Smooth muscle cell (in vitro differentiated cells): ENCODE results near the gene PTAFR. TPM values are rescaled to one million over a fixed set of nuclear protein-coding genes. Genes with fewer than 3 reads are reported as not detected.

Experiments
- DNase-seq: peaks from one replicate; lab custom pipeline; 2025; ENCODE audit not compliant: unreplicated experiment; lab: John Stamatoyannopoulos, UW
- H2AFZ ChIP-seq: fragments of 200-600 bp; sonication (generic); 2 replicates; pipeline ENCODE4 v1.6.0; 2016; ENCODE audit warnings: antibody characterized with exemption, low read depth, mild to moderate bottlenecking
- H3F3A ChIP-seq: fragments of 200-600 bp; sonication (generic); 2 replicates; pipeline ENCODE4 v1.6.0; 2017; ENCODE audit warnings: antibody characterized with exemption, low read depth
- H3K27ac ChIP-seq: fragments of 200-600 bp; sonication (generic); 2 replicates; pipeline ENCODE4 v1.5.1; 2016; ENCODE audit warnings: low read depth, mild to moderate bottlenecking
- H3K27me3 ChIP-seq: fragments of 200-600 bp; sonication (generic); 2 replicates; pipeline ENCODE4 v1.6.1; 2016; ENCODE audit warnings: low read depth, mild to moderate bottlenecking
- H3K36me3 ChIP-seq: fragments of 200-600 bp; sonication (generic); 2 replicates; pipeline ENCODE4 v1.5.1; 2016; ENCODE audit warnings: low read depth
- H3K4me1 ChIP-seq: fragments of 200-600 bp; sonication (generic); 2 replicates; pipeline ENCODE4 v1.5.1; 2016; ENCODE audit warnings: low read depth
- H3K4me2 ChIP-seq: fragments of 200-600 bp; sonication (generic); 2 replicates; pipeline ENCODE4 v1.6.0; 2016; ENCODE audit warnings: mild to moderate bottlenecking
- H3K4me3 ChIP-seq: fragments of 200-600 bp; sonication (generic); 2 replicates; pipeline ENCODE4 v1.5.1; 2016; ENCODE audit warnings: mild to moderate bottlenecking
- H3K79me2 ChIP-seq: fragments of 200-600 bp; sonication (generic); 2 replicates; pipeline ENCODE4 v1.6.0; 2016; ENCODE audit warnings: low read depth, mild to moderate bottlenecking
- H3K9ac ChIP-seq: fragments of 200-600 bp; sonication (generic); 2 replicates; pipeline ENCODE4 v1.6.0; 2016; ENCODE audit warnings: low read depth
- H3K9me3 ChIP-seq: fragments of 200-600 bp; sonication (generic); replicated peaks from 2 replicates; pipeline ENCODE4 v1.5.1; 2016; ENCODE audit warnings: low read depth
- H4K20me1 ChIP-seq: fragments of 200-600 bp; sonication (generic); 2 replicates; pipeline ENCODE4 v1.6.0; 2016; ENCODE audit warnings: low read depth
- WGBS: methylation state at CpG from one replicate; pipeline ENCODE4 v1.1.7; 2016; ENCODE audit warnings: low lambda C conversion rate; 5-methylcytosine and 5-hydroxymethylcytosine counted together
- polyA plus RNA-seq: library from polyadenylated mRNA; unstranded; fragments of >200 nt; fragmentation: Nextera tagmentation; extraction: Ambion mirVana; gene quantifications from 2 replicates; pipeline ENCODE4 v1.2.1, GENCODE V29; 2016
- total RNA-seq: library from RNA; depleted of rRNA; stranded (reverse); fragments of >200 nt; gene quantifications from 2 replicates; pipeline ENCODE4 v1.2.3, GENCODE V29; 2014
- TF ChIP-seq, protein P1 (sequence below): fragments of 200-600 bp; sonication (generic); IDR thresholded peaks from 2 replicates; pipeline ENCODE4 v1.5.1; 2017; ENCODE audit warnings: borderline replicate concordance, mild to moderate bottlenecking, antibody characterized with exemption; ENCODE audit not compliant: insufficient read depth, poor library complexity, severe bottlenecking

PTAFR gene
- total and polyA plus RNA-seq, 2 experiments from 2014 or later, result 0.16 to 0.49 TPM

DNA sequence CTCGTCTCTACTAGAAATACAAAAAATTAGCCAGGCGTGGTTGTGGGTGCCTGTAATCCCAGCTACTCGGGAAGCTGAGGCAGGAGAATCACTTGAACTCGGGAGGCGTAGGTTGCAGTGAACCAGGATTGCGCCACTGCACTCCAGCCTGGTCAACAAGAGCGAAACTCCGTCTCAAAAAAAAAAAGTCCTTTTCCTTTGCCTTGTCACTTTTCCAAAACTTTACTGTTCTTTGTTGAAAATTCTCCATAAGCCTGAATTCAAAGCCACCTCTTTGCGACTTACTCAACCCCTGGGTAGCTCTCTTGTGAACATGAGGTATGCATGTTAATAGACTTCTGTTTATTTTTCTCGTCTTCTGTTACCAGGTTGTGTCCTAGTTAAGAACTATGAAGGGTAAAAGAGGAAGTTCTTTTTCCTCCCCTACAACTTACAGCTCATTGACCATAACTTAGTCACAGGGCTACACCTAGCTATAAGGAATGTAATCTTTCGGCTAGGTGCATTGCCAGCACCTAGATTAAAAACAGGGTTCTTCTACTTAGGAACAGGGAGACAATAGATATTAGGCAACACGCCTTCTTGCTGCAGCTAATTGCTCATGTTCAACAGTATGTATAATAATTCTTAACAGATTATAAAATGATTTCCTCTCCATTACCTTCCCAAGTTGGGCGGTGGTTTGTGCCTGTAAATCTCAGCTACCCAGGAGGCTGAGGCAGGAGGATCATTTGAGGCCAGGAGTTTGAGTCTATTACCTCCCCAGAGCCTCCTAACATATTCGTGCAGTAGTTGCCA lies 40.9 kb downstream of the PTAFR start:
- DNase-seq, result no peak
- H3K9ac ChIP-seq, result no peak overlapping the region

DNA sequence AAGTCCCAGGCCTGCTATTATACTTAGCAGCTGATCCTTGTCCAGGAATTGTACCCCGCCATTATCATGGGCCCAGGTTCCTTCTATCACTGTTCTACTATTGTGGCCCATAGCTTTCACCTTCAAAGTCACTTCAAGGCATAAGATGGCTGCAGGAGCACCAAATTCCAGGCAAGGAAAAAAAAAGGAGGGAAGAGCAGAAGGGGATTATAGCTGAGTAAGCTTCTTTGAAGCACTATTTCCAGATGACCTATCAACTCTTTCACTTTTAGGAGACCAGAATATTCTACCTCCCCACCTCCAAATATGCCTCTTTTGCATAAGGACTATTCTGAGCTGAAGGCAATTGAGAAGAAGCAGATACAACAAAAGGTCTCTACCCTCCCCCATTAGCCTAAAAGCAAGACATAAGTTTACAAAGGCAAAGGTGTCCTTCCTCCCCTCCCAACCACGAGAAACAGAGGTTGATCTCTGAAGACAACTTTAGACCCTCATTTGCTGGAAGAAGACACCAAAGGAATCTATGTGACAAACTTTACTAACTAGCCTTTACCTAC lies 41.8 kb downstream of the PTAFR start:
- Histone ChIP-seq H3K4me3 (no peak overlapping the region), H3F3A (no peaks in the 10 kb centered on the region), H4K20me1 (no peaks in the 10 kb centered on the region), H3K9me3 (no peaks in the 10 kb centered on the region), H3K4me1 (no peaks in the 10 kb centered on the region), H3K9ac (no peak overlapping the region), H3K27ac (no peak overlapping the region), H2AFZ (no peak overlapping the region), H3K27me3 (no peaks in the 10 kb centered on the region), H3K4me2 (no peak overlapping the region), H3K36me3 (no peaks in the 10 kb centered on the region), H3K79me2 (no peaks in the 10 kb centered on the region)
- TF ChIP-seq, protein P1, sequence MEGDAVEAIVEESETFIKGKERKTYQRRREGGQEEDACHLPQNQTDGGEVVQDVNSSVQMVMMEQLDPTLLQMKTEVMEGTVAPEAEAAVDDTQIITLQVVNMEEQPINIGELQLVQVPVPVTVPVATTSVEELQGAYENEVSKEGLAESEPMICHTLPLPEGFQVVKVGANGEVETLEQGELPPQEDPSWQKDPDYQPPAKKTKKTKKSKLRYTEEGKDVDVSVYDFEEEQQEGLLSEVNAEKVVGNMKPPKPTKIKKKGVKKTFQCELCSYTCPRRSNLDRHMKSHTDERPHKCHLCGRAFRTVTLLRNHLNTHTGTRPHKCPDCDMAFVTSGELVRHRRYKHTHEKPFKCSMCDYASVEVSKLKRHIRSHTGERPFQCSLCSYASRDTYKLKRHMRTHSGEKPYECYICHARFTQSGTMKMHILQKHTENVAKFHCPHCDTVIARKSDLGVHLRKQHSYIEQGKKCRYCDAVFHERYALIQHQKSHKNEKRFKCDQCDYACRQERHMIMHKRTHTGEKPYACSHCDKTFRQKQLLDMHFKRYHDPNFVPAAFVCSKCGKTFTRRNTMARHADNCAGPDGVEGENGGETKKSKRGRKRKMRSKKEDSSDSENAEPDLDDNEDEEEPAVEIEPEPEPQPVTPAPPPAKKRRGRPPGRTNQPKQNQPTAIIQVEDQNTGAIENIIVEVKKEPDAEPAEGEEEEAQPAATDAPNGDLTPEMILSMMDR, result no peak
- no peak for DNase-seq
- 68% methylated on average over 2 of the region's 2 CpGs for WGBS

More for the DNA sequence above, 40.9 kb downstream of the PTAFR start:
- H3F3A ChIP-seq, result no peaks in the 10 kb centered on the region
- no peak overlapping the region for H3K4me3 ChIP-seq
- H3K79me2 ChIP-seq, result no peaks in the 10 kb centered on the region
- no peaks in the 10 kb centered on the region for H4K20me1 ChIP-seq
- H3K9me3 ChIP-seq, result no peaks in the 10 kb centered on the region
- no peak overlapping the region for H3K27ac ChIP-seq
- H2AFZ ChIP-seq, result no peak overlapping the region
- TF ChIP-seq, protein P1, result no peak
- no peaks in the 10 kb centered on the region for H3K36me3 ChIP-seq
- H3K4me2 ChIP-seq, result no peak overlapping the region
- 88% methylated on average over 14 of the region's 14 CpGs for WGBS
- no peaks in the 10 kb centered on the region for H3K4me1 ChIP-seq
- H3K27me3 ChIP-seq, result no peaks in the 10 kb centered on the region

DNA sequence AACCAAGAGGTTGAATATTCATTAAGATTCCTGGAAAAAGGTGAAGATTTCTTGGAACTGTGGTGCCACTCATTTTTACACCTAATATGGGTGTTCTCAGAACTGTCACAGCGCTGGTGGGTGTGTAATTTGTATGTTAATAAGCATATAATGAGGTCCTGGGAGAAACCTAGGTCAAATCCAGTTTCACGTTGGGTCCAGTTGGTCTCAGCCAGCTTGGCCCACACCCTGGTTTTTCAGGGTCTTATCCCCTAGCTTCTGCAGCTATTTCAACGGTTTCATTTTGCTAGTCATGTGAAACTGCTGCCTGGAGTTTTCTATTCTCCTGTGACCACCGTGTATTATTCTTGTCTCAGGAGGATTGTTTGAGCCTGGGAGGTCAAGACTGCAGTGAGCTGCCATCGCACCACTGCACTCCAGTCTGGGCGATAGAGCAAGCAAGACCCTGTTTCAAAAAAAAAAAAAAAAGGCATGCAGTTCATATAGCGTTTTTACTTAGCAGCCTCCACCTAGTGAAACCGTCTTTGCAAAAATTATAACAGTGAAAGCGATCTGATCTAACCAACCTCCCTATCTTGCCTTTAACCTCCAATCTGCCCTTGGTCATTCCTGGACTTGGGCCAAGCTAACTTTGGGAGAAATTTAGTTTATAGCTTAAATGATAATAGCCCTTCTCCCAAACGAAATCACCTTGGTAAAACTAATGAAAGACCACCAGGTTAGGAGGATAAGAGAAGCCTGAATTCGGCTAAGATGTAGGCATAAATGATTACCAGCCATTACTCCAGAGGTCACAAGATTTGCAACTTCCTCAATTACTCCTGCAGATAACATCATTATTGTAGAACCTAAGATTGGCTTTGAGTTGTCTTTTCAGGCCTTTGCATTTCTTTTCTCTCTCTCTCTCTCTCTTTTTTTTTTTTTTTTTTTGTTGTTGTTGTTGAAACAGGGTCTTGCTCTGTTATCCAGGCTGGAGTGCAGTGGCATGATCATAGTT lies 44.0 kb downstream of the PTAFR start:
- H2AFZ ChIP-seq, result no peak overlapping the region
- H3F3A ChIP-seq, result no peaks in the 10 kb centered on the region
- TF ChIP-seq, protein P1, result no peak
- no peaks in the 10 kb centered on the region for H3K79me2 ChIP-seq
- 91% methylated on average over 11 of the region's 11 CpGs for WGBS
- H3K9me3 ChIP-seq, result no peaks in the 10 kb centered on the region
- H3K4me1 ChIP-seq, result no peaks in the 10 kb centered on the region
- no peak overlapping the region for H3K4me3 ChIP-seq
- H4K20me1 ChIP-seq, result no peaks in the 10 kb centered on the region
- peaks cover 4% of the 10 kb centered on the region for H3K27me3 ChIP-seq
- no peak for DNase-seq
- H3K27ac ChIP-seq, result no peak overlapping the region
- H3K36me3 ChIP-seq, result no peaks in the 10 kb centered on the region
- no peak overlapping the region for H3K4me2 ChIP-seq
- H3K9ac ChIP-seq, result no peak overlapping the region
